Natural killer cell treated with Interleukin-12 subunit alpha and Interleukin-12 subunit beta and Interleukin-15 and Interleukin-18, amount 100 ng/mL, for 72 hours (primary cell): ENCODE data around the gene ADAM10. TPM values are rescaled to one million over a fixed set of nuclear protein-coding genes. Genes with fewer than 3 reads are reported as not detected.

ENCODE experiments used
- ATAC-seq, 2 donors: fragments of 150-1000 bp; cut with Tn5 transposase in 1 of 2; sonication (Bioruptor Pico), chemical (Tn5 transposase) in 1 of 2; 2 replicates each; pipeline ENCODE4 v1.10.0; 2021
- DNase-seq: peaks from one replicate; pipeline ENCODE4 v3.0.0; 2022; ENCODE audit warnings: low spot score
- H3K27ac Mint-ChIP-seq, 2 donors: 1 replicate in 1 of 2; 2 replicates in 1 of 2; pipeline ENCODE4 v1.8.0; 2022; ENCODE audit warnings: mixed read lengths in 2 of 2, mild to moderate bottlenecking in 1 of 2, moderate library complexity in 1 of 2
- H3K27me3 Mint-ChIP-seq, 2 donors: 1 replicate in 1 of 2; 2 replicates in 1 of 2; pipeline ENCODE4 v1.8.0; 2022; ENCODE audit warnings: mixed read lengths in 2 of 2
- H3K36me3 Mint-ChIP-seq: one replicate; pipeline ENCODE4 v1.8.0; 2022; ENCODE audit warnings: mixed read lengths
- H3K4me1 Mint-ChIP-seq, 2 donors: 1 replicate in 1 of 2; 2 replicates in 1 of 2; pipeline ENCODE4 v1.8.0; 2022; ENCODE audit warnings: low read depth in 2 of 2, mixed read lengths in 2 of 2, mild to moderate bottlenecking in 1 of 2
- H3K4me3 Mint-ChIP-seq: one replicate; pipeline ENCODE4 v1.8.0; 2022; ENCODE audit warnings: mixed read lengths
- H3K9me3 Mint-ChIP-seq: 2 replicates; pipeline ENCODE4 v1.8.0; 2022; ENCODE audit warnings: mixed read lengths
- total RNA-seq, 2 donors: library from RNA; stranded (reverse); gene quantifications; one replicate each; pipeline ENCODE4 v1.2.3, GENCODE V29; 2022

Gene ADAM10
- total RNA-seq, 2 donors from 2014 or later = 89.9 to 122 TPM

GRCh38 chr15:58597943-58598828 lies 151.3 kb downstream of the ADAM10 start:
- Mint-ChIP-seq H3K27ac (peak overlapping the region; percentile 49 to 79), H3K9me3 (no peaks in the 10 kb centered on the region), H3K4me3 (no peak overlapping the region), H3K27me3 (no peaks in the 10 kb centered on the region), H3K36me3 (peaks cover 12% of the 10 kb centered on the region), H3K4me1 (peaks cover 10 to 16% of the 10 kb centered on the region in 2 donors)
- no peak for ATAC-seq
- no peak for DNase-seq

GRCh38 chr15:58595516-58596263 lies 153.8 kb downstream of the ADAM10 start:
- no peaks in the 10 kb centered on the region for H3K27me3 Mint-ChIP-seq
- no peak overlapping the region for H3K4me3 Mint-ChIP-seq
- DNase-seq = no peak
- peak overlapping the region in 1 of 2 donors; percentile 33 for H3K27ac Mint-ChIP-seq
- H3K9me3 Mint-ChIP-seq = no peaks in the 10 kb centered on the region
- ATAC-seq = no peak
- peaks cover 6% of the 10 kb centered on the region for H3K36me3 Mint-ChIP-seq
- H3K4me1 Mint-ChIP-seq = peaks cover 10 to 17% of the 10 kb centered on the region in 2 donors

GRCh38 chr15:58594898-58595297 lies 154.6 kb downstream of the ADAM10 start:
- no peak for DNase-seq
- Mint-ChIP-seq H3K36me3 (peaks cover 6% of the 10 kb centered on the region), H3K4me1 (peaks cover 10 to 22% of the 10 kb centered on the region in 2 donors), H3K4me3 (no peak overlapping the region), H3K27me3 (no peaks in the 10 kb centered on the region), H3K9me3 (no peaks in the 10 kb centered on the region), H3K27ac (no peak overlapping the region)
- no peak for ATAC-seq

DNA sequence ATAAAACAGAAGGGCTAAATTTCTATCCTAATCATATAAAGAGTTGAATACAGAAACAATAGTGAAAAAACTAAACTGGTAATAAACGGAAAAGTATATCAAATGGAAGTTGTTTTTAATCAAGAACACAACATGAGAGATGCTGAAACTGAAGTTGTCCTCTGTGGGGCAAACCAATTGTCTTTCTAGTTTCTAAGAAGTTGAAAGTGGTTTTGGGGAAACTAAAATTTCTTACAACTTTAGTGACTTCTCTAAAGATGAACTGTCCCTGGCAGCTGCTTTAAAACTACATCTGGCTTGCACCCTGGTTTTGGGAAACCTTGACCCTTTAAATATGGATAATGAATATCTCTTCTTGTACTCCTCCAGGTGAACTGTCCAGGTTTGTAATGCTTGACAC lies 155.6 kb downstream of the ADAM10 start:
- Mint-ChIP-seq H3K9me3 (no peaks in the 10 kb centered on the region), H3K4me3 (no peak overlapping the region), H3K4me1 (peaks cover 9 to 20% of the 10 kb centered on the region in 2 donors), H3K27ac (no peak overlapping the region), H3K36me3 (peaks cover 3% of the 10 kb centered on the region), H3K27me3 (no peaks in the 10 kb centered on the region)
- ATAC-seq (no peak), DNase-seq (no peak)

GRCh38 chr15:58590926-58591325 lies 158.6 kb downstream of the ADAM10 start:
- peaks cover 0 to 11% of the 10 kb centered on the region in 2 donors for H3K4me1 Mint-ChIP-seq
- H3K4me3 Mint-ChIP-seq = no peak overlapping the region
- H3K27ac Mint-ChIP-seq = no peak overlapping the region
- H3K27me3 Mint-ChIP-seq = no peaks in the 10 kb centered on the region
- ATAC-seq (no peak), DNase-seq (no peak)
- no peaks in the 10 kb centered on the region for H3K9me3 Mint-ChIP-seq
- no peaks in the 10 kb centered on the region for H3K36me3 Mint-ChIP-seq

- Mint-ChIP-seq H3K27me3 (no peaks in the 10 kb centered on the region), H3K4me1 (peaks cover 0 to 16% of the 10 kb centered on the region in 2 donors), H3K27ac (no peak overlapping the region), H3K4me3 (no peak overlapping the region), H3K9me3 (no peaks in the 10 kb centered on the region), H3K36me3 (no peaks in the 10 kb centered on the region)
- ATAC-seq (no peak), DNase-seq (no peak)
Measured at GRCh38 chr15:58590236-58590635, 159.3 kb downstream of the ADAM10 start.

- Mint-ChIP-seq H3K36me3 (peaks cover 6% of the 10 kb centered on the region), H3K4me3 (no peak overlapping the region), H3K27ac (no peak overlapping the region), H3K9me3 (no peaks in the 10 kb centered on the region), H3K4me1 (peaks cover 0 to 22% of the 10 kb centered on the region in 2 donors), H3K27me3 (no peaks in the 10 kb centered on the region)
- DNase-seq (no peak), ATAC-seq (no peak)
Measured at GRCh38 chr15:58589047-58589446, 160.5 kb downstream of the ADAM10 start.

- Mint-ChIP-seq H3K4me1 (peaks cover 0 to 22% of the 10 kb centered on the region in 2 donors), H3K9me3 (peaks cover 3% of the 10 kb centered on the region), H3K36me3 (peaks cover 11% of the 10 kb centered on the region), H3K4me3 (no peak overlapping the region), H3K27me3 (no peaks in the 10 kb centered on the region), H3K27ac (no peak overlapping the region)
- DNase-seq (no peak), ATAC-seq (no peak)
Measured at GRCh38 chr15:58588096-58588495, 161.4 kb downstream of the ADAM10 start.

- peaks cover 0 to 22% of the 10 kb centered on the region in 2 donors for H3K4me1 Mint-ChIP-seq
- ATAC-seq (no peak), DNase-seq (no peak)
- no peak overlapping the region for H3K27ac Mint-ChIP-seq
- H3K9me3 Mint-ChIP-seq = peaks cover 3% of the 10 kb centered on the region
- peaks cover 13% of the 10 kb centered on the region for H3K36me3 Mint-ChIP-seq
- no peaks in the 10 kb centered on the region for H3K27me3 Mint-ChIP-seq
- H3K4me3 Mint-ChIP-seq = no peak overlapping the region
Measured at GRCh38 chr15:58587486-58587885, 162.0 kb downstream of the ADAM10 start.

- DNase-seq = no peak
- H3K27ac Mint-ChIP-seq = peak overlapping the region in 1 of 2 donors; percentile 0
- H3K9me3 Mint-ChIP-seq = peaks cover 3% of the 10 kb centered on the region
- peaks cover 13% of the 10 kb centered on the region for H3K36me3 Mint-ChIP-seq
- no peak for ATAC-seq
- H3K4me1 Mint-ChIP-seq = peaks cover 0 to 24% of the 10 kb centered on the region in 2 donors
- H3K4me3 Mint-ChIP-seq = no peak overlapping the region
- H3K27me3 Mint-ChIP-seq = no peaks in the 10 kb centered on the region
Measured at GRCh38 chr15:58585693-58586443, 163.6 kb downstream of the ADAM10 start.

GRCh38 chr15:58584789-58585461 lies 164.6 kb downstream of the ADAM10 start:
- peaks cover 0 to 20% of the 10 kb centered on the region in 2 donors for H3K4me1 Mint-ChIP-seq
- H3K27me3 Mint-ChIP-seq = no peaks in the 10 kb centered on the region
- ATAC-seq (no peak), DNase-seq (no peak)
- peaks cover 13% of the 10 kb centered on the region for H3K36me3 Mint-ChIP-seq
- peak overlapping the region in 1 of 2 donors; percentile 0 for H3K27ac Mint-ChIP-seq
- peaks cover 3% of the 10 kb centered on the region for H3K9me3 Mint-ChIP-seq
- no peak overlapping the region for H3K4me3 Mint-ChIP-seq

GRCh38 chr15:58583171-58583908 lies 166.2 kb downstream of the ADAM10 start:
- Mint-ChIP-seq H3K27ac (no peak overlapping the region), H3K36me3 (peaks cover 13% of the 10 kb centered on the region), H3K9me3 (peaks cover 3% of the 10 kb centered on the region), H3K27me3 (no peaks in the 10 kb centered on the region), H3K4me3 (no peak overlapping the region), H3K4me1 (peaks cover 0 to 20% of the 10 kb centered on the region in 2 donors)
- no peak for ATAC-seq
- no peak for DNase-seq
